HG03095 (cell line): ENCODE data around the gene TIMP1.
"Not testable (repeated sequence)": the region's sequence is repeated elsewhere in the genome, so short reads cannot be mapped to it uniquely, and the experiment has no call there.

Experiments
- ATAC-seq: cut with Tn5 transposase; IDR thresholded peaks from one replicate; pipeline ENCODE4 v1.9.1; 2021; ENCODE audit warnings: moderate library complexity; ENCODE audit not compliant: unreplicated experiment

The TIMP1 gene

GRCh38 chrX:47597222-47597621, 15.0 kb downstream of the TIMP1 start:
- ATAC-seq, result no peak

DNA sequence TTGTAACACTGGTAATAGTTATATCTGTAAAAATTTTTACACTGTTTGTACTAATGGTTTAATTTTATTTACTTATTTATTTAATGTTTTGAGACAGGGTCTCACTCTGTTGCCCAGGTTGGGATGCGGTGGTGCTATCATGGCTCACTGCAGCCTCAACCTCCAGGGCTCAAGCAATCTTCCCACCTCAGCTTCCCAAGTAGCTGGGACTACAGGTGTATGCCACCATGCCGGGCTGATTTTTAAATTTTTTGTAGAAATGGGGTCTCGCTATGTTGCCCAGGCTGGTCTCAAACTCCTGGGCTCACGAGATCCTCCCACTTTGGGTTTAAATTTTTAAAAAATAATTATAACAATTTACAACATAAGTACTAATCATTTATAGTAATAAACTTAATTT, 20.9 kb downstream of the TIMP1 start:
- ATAC-seq, result not testable (repeated sequence)

- ATAC-seq, result no peak
Measured at GRCh38 chrX:47605024-47605423, 22.8 kb downstream of the TIMP1 start.

DNA sequence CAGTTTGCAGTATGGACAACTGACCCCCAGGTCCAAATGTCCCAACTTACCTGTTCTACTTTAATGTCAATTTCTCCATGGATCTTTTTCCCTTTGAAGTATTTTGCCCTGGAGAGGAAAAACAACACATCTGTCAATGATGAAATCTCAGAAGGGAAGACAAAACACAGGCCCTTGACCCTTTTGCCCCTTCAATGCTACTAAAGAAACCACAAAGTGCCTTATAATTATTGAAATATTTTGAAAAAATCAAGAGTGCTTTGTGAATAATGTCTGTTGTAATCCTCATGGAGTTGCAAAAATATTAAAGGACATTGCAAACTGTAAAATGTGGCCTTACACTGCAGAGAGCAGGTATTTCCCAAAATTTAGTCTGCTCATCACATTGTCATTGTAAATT, 24.9 kb downstream of the TIMP1 start:
- ATAC-seq, result no peak

GRCh38 chrX:47608130-47608810, 26.0 kb downstream of the TIMP1 start:
- no peak for ATAC-seq

DNA sequence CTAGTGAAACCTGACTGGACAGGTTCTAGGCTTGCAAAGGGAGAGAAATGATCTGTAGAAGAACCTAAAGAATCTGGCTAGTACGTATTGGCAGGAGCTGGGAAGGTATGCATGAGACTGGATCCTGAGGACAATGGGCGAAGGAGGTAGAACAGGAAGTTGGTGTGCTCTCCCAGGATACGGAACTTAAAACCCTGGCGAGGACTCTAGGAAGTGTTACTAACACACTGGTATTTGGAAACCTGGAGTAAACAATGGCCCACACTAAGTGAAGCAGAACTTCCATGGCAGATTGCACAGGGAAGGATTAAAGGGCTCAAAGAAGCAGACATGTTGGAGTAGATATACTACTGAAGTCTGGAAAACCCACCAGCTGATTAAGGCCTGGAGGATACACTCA, 28.3 kb downstream of the TIMP1 start:
- ATAC-seq, result no peak

DNA sequence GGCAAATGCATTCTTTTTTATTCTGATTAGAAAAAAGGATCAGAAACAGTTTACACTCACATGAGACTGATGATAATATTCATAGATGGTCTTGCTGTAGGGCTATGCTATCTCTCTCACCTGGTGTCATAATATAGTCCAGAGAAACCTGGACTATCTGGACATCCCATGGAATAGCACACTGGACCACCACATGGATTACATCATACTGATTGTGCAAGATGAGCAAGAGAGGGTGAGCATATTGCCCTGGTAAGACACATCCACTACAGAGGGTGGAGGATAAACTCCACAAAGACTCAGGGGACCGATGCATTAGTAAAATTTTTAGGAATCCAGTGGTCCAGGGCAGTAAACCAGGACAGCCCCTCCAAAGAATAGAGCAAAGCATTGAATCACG, 29.3 kb downstream of the TIMP1 start:
- no peak for ATAC-seq

DNA sequence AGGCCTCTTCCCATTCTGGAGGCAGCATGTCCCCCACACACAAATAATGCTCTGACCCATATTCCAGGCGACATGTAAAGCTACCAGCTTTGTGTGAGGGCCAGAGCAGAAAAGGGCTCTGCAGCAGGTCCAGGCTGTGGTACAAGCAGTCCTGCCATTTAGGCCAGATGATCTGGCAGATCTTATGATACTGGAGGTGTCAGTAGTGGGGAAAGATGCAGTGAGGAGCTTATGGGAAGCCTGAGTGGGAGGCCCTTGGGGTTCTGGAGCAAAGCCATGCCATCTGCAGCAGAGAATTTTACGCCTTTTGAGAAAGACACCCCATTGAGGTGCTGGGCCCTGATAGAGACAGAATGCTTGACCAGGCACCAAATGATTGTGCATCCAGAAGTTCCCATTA, 29.7 kb downstream of the TIMP1 start:
- ATAC-seq, result no peak

GRCh38 chrX:47612418-47612817, 30.2 kb downstream of the TIMP1 start:
- no peak for ATAC-seq

GRCh38 chrX:47613082-47613481, 30.8 kb downstream of the TIMP1 start:
- no peak for ATAC-seq

DNA sequence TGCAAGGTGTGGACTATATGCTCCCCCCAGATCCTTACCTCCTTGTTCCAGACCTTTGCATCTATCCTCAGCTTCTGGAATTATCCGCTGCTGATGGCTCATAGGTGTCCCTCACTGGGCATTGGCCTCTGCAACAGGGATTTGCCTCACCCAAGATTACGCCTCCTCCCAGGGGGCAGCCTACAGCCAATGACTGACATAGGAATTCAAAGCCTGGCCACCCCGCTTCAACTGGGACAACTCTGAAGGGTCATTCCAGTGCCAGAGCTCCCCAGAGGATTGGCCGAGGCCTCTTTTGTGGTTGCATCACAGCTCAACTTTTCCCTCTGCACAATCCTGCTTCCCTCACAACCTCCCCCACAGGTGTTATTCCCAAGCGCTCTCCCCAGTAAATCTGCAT, 32.4 kb downstream of the TIMP1 start:
- no peak for ATAC-seq

DNA sequence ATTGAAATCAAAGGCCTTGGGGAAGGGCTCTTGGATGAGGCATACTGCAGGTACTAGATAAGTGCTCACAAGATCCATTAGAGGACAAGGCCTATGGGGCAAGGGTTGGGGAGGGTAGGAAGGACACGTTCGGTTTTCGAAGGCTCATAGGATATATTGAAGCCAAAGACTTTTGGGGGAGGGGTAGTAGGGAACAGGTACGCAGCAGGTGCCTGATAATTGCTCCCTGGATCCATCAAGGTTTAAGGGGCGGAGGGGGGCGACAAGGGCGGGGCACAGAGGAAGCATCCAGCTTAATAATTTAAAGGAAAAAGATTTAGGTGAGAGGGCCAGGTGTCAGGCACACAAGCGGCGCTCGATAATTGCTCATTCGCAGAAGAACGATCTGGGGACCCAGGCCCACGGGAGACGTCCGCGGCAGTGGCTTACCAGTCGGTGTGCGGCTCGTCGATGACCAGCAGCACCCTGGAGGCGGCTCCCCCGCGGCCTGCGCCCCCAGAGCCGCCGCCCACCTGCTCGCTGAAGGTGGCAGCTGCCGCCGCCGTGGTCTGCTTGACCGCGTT, 36.8 kb downstream of the TIMP1 start:
- ATAC-seq, result no peak

- peak; percentile 59 for ATAC-seq
Measured at GRCh38 chrX:47619486-47620302, 37.5 kb downstream of the TIMP1 start, which contains the start of gene SYN1. Gene SYN1, minus strand, starts transcription at chrX:47619857. Its CDS starts 129 bp downstream, at chrX:47619728.

DNA sequence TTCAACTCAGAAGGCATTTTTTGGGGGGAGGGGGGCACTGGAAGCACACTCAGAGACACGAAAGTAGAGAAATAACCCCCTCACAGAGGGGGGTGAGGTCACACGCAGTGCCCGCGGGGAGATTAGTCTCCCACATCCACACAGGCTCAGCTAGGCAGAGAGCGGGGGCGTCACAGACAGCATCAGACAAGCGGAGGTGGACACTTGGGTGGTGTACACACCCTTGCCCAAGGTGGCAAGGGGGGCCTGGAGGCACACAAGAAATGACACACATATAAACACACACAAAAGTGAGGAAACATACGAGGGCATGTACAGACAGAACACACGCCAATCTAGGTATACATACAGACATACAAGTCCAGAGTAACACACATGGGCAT, 38.1 kb downstream of the TIMP1 start:
- ATAC-seq, result no peak

GRCh38 chrX:47621851-47622250, 39.6 kb downstream of the TIMP1 start:
- no peak for ATAC-seq

- no peak for ATAC-seq
Measured at GRCh38 chrX:47623540-47624027, 41.3 kb downstream of the TIMP1 start.

GRCh38 chrX:47625365-47625764, 43.1 kb downstream of the TIMP1 start:
- ATAC-seq, result no peak

DNA sequence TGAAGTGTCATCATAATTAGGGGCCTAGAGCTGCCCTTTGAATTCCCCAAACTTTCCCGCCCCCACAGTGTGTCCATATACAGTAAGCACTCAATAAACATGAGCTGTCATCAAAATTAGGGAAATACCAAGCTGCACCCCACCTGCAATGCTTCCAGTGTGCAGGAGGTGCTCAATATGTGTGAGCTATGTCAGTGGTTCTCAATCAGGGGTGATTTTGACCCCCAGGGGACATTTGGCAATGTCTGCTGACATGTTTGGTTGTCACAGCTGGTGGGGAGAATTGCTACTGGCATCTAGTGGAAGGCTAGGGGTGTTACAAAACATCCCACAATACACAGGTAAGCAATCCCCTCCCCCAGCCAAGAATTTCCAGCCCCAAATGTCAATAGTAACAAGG, 46.7 kb downstream of the TIMP1 start:
- no peak for ATAC-seq

GRCh38 chrX:47629419-47630200, 47.4 kb downstream of the TIMP1 start, which contains the start of gene CFP:
Gene CFP, minus strand, starts transcription at chrX:47629930. Its CDS starts 86 bp downstream, at chrX:47629844.
- ATAC-seq, result no peak

DNA sequence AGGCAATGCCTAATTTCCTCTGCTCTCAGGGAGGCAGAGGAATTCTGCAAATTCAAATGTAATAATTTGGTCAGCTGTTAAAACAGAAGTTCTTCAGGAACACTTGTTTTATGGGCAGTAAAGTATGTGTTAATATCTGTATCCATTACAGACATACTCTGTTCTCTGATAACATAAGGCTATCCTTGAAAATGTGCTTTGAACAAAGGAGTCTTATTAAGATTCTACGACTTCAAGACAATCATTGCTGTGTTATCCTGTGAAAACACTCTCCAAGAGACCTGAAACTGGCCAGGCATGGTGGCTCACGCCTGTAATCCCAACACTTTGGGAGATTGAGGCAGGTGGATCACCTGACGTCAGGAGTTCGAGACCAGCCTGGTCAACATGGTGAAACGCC, 49.4 kb downstream of the TIMP1 start:
- no peak for ATAC-seq

DNA sequence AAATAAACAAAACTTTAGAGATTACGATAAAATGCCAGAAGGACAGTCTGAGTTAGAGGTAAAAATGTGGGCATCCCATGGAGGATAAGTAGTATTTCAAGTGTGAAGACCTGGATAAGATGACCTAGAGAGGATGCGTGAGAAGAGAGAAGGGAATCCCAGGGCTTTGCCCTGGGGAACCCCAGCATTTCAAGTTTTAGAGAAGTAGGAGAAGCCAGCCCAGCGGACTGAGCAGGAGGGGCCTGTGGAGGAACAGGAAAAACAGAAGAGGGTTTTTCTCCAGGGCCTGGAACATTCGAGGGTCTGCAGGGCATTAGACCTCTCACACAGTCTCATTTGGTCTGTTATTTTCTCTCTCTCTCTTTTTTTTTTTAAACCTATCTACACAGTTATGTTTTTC, 50.4 kb downstream of the TIMP1 start:
- no peak for ATAC-seq
